Ovary (tissue), 3 donors: Measurements from ENCODE around the gene CA14.

Experiments
- EP300 ChIP-seq: sonication (generic); formaldehyde crosslinking; IDR thresholded peaks from one replicate; pipeline ENCODE4 v1.6.1; 2017; ENCODE audit warnings: antibody characterized with exemption
- POLR2A ChIP-seq: fragments of 450-650 bp; IDR thresholded peaks from one replicate; pipeline ENCODE4 v1.6.1; 2017; ENCODE audit warnings: antibody characterized with exemption, mild to moderate bottlenecking, moderate library complexity
- TF ChIP-seq, protein P1 (sequence below), 3 donors: fragments of 450-650 bp in 2 of 3; fragments of 200-600 bp in 1 of 3; IDR thresholded peaks; one replicate each; pipeline versions ENCODE4 v1.5.1 to v1.8.0; 2016 to 2022; ENCODE audit warnings: antibody characterized with exemption in 3 of 3, mild to moderate bottlenecking in 1 of 3
- donor health status: DM: no; HTN: no; CAD: no.

GRCh38 chr1:150268340-150268704 lies 10.7 kb downstream of the CA14 start:
- TF ChIP-seq, protein P1, sequence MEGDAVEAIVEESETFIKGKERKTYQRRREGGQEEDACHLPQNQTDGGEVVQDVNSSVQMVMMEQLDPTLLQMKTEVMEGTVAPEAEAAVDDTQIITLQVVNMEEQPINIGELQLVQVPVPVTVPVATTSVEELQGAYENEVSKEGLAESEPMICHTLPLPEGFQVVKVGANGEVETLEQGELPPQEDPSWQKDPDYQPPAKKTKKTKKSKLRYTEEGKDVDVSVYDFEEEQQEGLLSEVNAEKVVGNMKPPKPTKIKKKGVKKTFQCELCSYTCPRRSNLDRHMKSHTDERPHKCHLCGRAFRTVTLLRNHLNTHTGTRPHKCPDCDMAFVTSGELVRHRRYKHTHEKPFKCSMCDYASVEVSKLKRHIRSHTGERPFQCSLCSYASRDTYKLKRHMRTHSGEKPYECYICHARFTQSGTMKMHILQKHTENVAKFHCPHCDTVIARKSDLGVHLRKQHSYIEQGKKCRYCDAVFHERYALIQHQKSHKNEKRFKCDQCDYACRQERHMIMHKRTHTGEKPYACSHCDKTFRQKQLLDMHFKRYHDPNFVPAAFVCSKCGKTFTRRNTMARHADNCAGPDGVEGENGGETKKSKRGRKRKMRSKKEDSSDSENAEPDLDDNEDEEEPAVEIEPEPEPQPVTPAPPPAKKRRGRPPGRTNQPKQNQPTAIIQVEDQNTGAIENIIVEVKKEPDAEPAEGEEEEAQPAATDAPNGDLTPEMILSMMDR (IDR thresholded peaks at IDR 0.05) = no peak
- TF ChIP-seq POLR2A (no peak), EP300 (no peak)
